ENCODE data around the gene GOLGB1.

GRCh38 chr3:121641127-121641526, 108.4 kb downstream of the GOLGB1 start:
- no peak for TF ChIP-seq REST (tag by site-specific recombination; IDR thresholded peaks at IDR 0.05)
- no peak for TF ChIP-seq ZNF23 (tag by site-specific recombination; IDR thresholded peaks at IDR 0.05; ENCODE audit: borderline replicate concordance)

Measured in HEK293 (cell line).